Measurements from ENCODE around the gene SGSM2. TPM values are rescaled to one million over a fixed set of nuclear protein-coding genes. Genes with fewer than 3 reads are reported as not detected.

The SGSM2 gene
- total and polyA plus RNA-seq, 2 of the 8 experiments (the other 6 are each of a cell fraction or from before 2014, with no cell fraction given): 44.5 to 77.7 TPM

DNA sequence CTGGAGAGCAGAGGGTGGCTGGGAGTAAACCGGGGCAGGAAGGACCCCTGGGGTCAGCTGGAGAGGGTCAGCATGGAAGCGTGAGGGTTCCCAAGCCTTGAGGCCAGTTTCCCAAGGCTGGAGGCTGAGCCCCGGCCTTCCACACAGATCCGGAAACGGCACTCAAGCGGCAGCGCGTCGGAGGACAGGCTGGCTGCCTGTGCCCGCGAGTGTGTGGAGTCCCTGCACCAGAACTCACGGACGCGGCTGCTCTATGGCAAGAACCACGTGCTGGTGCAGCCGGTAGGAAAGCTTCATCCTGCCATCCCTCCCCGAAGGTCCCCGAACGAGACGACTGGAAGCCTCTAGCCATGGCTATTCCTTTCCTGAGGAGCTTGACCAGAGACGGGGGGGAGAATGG, 26.0 kb downstream of the SGSM2 start (continued):
- TF ChIP-seq, protein P1, sequence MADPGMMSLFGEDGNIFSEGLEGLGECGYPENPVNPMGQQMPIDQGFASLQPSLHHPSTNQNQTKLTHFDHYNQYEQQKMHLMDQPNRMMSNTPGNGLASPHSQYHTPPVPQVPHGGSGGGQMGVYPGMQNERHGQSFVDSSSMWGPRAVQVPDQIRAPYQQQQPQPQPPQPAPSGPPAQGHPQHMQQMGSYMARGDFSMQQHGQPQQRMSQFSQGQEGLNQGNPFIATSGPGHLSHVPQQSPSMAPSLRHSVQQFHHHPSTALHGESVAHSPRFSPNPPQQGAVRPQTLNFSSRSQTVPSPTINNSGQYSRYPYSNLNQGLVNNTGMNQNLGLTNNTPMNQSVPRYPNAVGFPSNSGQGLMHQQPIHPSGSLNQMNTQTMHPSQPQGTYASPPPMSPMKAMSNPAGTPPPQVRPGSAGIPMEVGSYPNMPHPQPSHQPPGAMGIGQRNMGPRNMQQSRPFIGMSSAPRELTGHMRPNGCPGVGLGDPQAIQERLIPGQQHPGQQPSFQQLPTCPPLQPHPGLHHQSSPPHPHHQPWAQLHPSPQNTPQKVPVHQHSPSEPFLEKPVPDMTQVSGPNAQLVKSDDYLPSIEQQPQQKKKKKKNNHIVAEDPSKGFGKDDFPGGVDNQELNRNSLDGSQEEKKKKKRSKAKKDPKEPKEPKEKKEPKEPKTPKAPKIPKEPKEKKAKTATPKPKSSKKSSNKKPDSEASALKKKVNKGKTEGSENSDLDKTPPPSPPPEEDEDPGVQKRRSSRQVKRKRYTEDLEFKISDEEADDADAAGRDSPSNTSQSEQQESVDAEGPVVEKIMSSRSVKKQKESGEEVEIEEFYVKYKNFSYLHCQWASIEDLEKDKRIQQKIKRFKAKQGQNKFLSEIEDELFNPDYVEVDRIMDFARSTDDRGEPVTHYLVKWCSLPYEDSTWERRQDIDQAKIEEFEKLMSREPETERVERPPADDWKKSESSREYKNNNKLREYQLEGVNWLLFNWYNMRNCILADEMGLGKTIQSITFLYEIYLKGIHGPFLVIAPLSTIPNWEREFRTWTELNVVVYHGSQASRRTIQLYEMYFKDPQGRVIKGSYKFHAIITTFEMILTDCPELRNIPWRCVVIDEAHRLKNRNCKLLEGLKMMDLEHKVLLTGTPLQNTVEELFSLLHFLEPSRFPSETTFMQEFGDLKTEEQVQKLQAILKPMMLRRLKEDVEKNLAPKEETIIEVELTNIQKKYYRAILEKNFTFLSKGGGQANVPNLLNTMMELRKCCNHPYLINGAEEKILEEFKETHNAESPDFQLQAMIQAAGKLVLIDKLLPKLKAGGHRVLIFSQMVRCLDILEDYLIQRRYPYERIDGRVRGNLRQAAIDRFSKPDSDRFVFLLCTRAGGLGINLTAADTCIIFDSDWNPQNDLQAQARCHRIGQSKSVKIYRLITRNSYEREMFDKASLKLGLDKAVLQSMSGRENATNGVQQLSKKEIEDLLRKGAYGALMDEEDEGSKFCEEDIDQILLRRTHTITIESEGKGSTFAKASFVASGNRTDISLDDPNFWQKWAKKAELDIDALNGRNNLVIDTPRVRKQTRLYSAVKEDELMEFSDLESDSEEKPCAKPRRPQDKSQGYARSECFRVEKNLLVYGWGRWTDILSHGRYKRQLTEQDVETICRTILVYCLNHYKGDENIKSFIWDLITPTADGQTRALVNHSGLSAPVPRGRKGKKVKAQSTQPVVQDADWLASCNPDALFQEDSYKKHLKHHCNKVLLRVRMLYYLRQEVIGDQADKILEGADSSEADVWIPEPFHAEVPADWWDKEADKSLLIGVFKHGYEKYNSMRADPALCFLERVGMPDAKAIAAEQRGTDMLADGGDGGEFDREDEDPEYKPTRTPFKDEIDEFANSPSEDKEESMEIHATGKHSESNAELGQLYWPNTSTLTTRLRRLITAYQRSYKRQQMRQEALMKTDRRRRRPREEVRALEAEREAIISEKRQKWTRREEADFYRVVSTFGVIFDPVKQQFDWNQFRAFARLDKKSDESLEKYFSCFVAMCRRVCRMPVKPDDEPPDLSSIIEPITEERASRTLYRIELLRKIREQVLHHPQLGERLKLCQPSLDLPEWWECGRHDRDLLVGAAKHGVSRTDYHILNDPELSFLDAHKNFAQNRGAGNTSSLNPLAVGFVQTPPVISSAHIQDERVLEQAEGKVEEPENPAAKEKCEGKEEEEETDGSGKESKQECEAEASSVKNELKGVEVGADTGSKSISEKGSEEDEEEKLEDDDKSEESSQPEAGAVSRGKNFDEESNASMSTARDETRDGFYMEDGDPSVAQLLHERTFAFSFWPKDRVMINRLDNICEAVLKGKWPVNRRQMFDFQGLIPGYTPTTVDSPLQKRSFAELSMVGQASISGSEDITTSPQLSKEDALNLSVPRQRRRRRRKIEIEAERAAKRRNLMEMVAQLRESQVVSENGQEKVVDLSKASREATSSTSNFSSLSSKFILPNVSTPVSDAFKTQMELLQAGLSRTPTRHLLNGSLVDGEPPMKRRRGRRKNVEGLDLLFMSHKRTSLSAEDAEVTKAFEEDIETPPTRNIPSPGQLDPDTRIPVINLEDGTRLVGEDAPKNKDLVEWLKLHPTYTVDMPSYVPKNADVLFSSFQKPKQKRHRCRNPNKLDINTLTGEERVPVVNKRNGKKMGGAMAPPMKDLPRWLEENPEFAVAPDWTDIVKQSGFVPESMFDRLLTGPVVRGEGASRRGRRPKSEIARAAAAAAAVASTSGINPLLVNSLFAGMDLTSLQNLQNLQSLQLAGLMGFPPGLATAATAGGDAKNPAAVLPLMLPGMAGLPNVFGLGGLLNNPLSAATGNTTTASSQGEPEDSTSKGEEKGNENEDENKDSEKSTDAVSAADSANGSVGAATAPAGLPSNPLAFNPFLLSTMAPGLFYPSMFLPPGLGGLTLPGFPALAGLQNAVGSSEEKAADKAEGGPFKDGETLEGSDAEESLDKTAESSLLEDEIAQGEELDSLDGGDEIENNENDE (IDR thresholded peaks at IDR 0.05; ENCODE audit: insufficient replicate concordance, low read length): no peak
- TF ChIP-seq NRF1 (IDR thresholded peaks at IDR 0.05; ENCODE audit: low read depth, low read length) (no peak), CHD1 (IDR thresholded peaks at IDR 0.05; ENCODE audit: low read depth, low read length) (no peak), MAFK (IDR thresholded peaks at IDR 0.05; ENCODE audit: low read depth, low read length) (no peak), PHF8 (conservative IDR thresholded peaks at IDR 0.05; ENCODE audit: low read depth, low read length) (no peak), CHD2 (IDR thresholded peaks at IDR 0.05; ENCODE audit: low read length) (no peak), TAF7 (optimal IDR thresholded peaks at IDR 0.05; ENCODE audit: borderline replicate concordance, low read depth, low read length) (no peak), SAP30 (IDR thresholded peaks at IDR 0.05; ENCODE audit: insufficient read depth, insufficient replicate concordance, low read length) (no peak)
- TF ChIP-seq, protein P2, sequence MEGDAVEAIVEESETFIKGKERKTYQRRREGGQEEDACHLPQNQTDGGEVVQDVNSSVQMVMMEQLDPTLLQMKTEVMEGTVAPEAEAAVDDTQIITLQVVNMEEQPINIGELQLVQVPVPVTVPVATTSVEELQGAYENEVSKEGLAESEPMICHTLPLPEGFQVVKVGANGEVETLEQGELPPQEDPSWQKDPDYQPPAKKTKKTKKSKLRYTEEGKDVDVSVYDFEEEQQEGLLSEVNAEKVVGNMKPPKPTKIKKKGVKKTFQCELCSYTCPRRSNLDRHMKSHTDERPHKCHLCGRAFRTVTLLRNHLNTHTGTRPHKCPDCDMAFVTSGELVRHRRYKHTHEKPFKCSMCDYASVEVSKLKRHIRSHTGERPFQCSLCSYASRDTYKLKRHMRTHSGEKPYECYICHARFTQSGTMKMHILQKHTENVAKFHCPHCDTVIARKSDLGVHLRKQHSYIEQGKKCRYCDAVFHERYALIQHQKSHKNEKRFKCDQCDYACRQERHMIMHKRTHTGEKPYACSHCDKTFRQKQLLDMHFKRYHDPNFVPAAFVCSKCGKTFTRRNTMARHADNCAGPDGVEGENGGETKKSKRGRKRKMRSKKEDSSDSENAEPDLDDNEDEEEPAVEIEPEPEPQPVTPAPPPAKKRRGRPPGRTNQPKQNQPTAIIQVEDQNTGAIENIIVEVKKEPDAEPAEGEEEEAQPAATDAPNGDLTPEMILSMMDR (IDR thresholded peaks at IDR 0.05; ENCODE audit: control extremely low read depth in 1 of 3, insufficient read depth in 1 of 3, low read depth in 1 of 3, low read length in 3 of 3): no peak

All from H1 (cell line).